AG04449 (cell line): Measurements from ENCODE around the gene CACNA2D3.

Experiments used
- CTCF ChIA-PET: fragments of 350-600 bp; formaldehyde crosslinking; extraction: SDS; loops from one replicate; lab custom pipeline; 2021; ENCODE audit warnings: antibody characterized with exemption; lab: Yijun Ruan, JAX
- POLR2A ChIA-PET: fragments of 400-600, 350-600 bp; formaldehyde crosslinking; extraction: SDS; loops from one replicate; lab custom pipeline; 2020; ENCODE audit warnings: antibody characterized with exemption, inconsistent platforms; lab: Yijun Ruan, JAX
- DNase-seq: peaks from one replicate; pipeline ENCODE4 v3.0.0-alpha.2; 2010; ENCODE audit warnings: low read depth, low spot score
- H3K4me3 ChIP-seq: 2 replicates; pipeline ENCODE4 v1.5.1; 2011; ENCODE audit warnings: low read depth, mild to moderate bottlenecking, control low read depth, low read length
- CTCF ChIP-seq: IDR thresholded peaks from one replicate; pipeline ENCODE4 v1.5.1; 2011; ENCODE audit warnings: mild to moderate bottlenecking, moderate library complexity, low read length, control low read depth, inconsistent platforms; ENCODE audit not compliant: insufficient read depth; ENCODE audit errors: missing control alignments

The CACNA2D3 gene

GRCh38 chr3:54211097-54211496 is 88.7 kb downstream of the CACNA2D3 start:
- no peak for DNase-seq
- TF ChIP-seq CTCF, result no peak
- POLR2A ChIA-PET, result no interaction called here
- no peak overlapping the region for H3K4me3 ChIP-seq
- CTCF ChIA-PET, result no interaction called here

- no peak overlapping the region for H3K4me3 ChIP-seq
- CTCF ChIA-PET, result no interaction called here
- TF ChIP-seq CTCF, result no peak
- POLR2A ChIA-PET, result no interaction called here
- no peak for DNase-seq
Observed at GRCh38 chr3:54212723-54213122, 90.4 kb downstream of the CACNA2D3 start.

- ChIA-PET CTCF (no interaction called here), POLR2A (no interaction called here)
- no peak overlapping the region for H3K4me3 ChIP-seq
- no peak for TF ChIP-seq CTCF
- no peak for DNase-seq
Observed at GRCh38 chr3:54213907-54214306, 91.6 kb downstream of the CACNA2D3 start.

GRCh38 chr3:54214845-54215244 is 92.5 kb downstream of the CACNA2D3 start:
- POLR2A ChIA-PET, result no interaction called here
- H3K4me3 ChIP-seq, result no peak overlapping the region
- CTCF ChIA-PET, result no interaction called here
- no peak for TF ChIP-seq CTCF
- no peak for DNase-seq

- TF ChIP-seq CTCF, result no peak
- no peak overlapping the region for H3K4me3 ChIP-seq
- DNase-seq, result no peak
- CTCF ChIA-PET, result interaction anchor here (0.5 kb wide), 1 partner anchor 32 kb away, joined by 3 read pairs; no protein-coding TSS in a partner anchor
- POLR2A ChIA-PET, result no interaction called here
Observed at GRCh38 chr3:54215521-54215920, 93.2 kb downstream of the CACNA2D3 start.

GRCh38 chr3:54217828-54218227 is 95.5 kb downstream of the CACNA2D3 start:
- CTCF ChIA-PET, result no interaction called here
- no peak overlapping the region for H3K4me3 ChIP-seq
- POLR2A ChIA-PET, result no interaction called here
- no peak for TF ChIP-seq CTCF
- DNase-seq, result no peak
